NCI-H1436 treated with DMSO at 0.1 percent for 48 hours (cell line): ENCODE results near the gene SCIN.
"Not testable (repeated sequence)": the region's sequence is repeated elsewhere in the genome, so short reads cannot be mapped to it uniquely, and the experiment has no call there.

Experiments used
- DNase-seq: peaks from one replicate; lab custom pipeline; 2025; lab: John Stamatoyannopoulos, UW

The SCIN gene

DNA sequence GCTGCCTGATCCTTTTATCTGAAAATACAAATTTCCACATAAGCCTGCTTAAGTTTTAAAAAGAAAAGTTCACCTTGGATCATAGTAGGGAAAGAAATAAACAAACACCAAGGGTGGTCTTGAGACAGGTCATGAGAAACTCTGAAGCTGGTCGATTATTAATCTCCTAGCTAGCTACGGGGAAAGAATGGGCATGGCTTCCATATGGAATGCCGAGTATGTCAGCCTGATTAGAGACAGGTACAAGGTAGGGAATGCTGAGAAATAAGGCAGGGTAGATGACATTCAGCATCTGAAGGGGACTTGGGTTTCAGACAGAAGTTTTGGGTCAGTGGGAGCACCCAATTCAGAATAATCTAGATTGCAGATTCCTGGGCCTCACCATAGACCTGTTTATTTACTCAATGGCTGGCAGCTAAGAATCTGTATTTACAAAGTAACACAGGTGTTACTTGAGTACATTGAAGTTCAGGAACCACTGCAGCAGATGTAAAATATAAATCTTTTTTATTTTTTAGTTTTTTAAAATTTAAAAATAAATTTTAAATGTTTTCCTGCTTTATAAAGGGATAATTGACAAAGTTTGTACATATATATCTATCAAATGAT is 49.0 kb downstream of the SCIN start:
- DNase-seq: no peak

- no peak for DNase-seq
Measured at GRCh38 chr7:12620371-12620770, 49.9 kb downstream of the SCIN start.

DNA sequence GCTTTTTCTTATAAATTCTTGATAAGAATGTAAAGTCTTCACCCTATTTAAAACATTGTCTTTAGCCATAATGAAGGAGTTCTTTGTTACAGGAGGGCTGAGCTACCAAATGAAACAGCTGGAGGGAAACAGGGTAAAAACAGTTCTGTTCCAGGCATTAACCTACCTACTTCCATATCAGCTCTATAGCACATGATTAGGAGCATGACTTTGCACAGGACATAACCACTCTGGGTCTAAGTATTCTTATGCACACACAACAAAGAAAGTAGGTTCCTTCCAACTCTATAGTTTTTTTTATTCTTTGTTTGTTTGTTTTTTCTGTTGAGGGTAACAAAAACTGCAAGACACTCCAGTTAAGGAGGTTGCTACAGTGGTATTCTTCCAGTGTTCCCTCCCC is 52.7 kb downstream of the SCIN start:
- DNase-seq: no peak

DNA sequence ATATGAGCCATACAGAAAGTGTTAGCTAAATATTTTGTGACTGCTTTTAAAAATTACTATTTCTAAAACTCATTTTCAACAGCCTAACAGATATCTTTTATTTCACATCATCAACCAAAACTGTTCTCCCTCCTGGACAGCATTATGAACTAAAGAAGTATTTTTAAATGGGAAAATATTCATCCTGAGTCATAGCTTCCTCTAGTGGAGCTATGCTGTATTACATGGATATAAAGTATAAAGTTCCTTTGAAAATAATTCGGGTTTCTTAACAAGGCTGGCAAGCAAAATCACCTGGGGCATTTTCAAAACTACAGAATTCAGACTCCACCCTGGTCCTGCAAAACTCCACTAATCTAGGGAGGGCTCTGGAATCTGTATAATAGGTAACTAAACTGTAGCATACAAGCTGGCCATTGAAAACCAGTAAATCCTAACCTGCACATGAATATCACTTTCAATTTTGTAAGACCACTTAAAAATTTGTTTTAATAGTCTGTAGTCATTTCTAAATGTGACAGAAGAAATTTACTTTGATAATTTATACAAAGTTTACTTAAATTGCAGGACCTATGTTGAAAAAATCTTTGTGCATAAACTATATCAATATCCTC is 53.5 kb downstream of the SCIN start:
- DNase-seq: no peak

DNA sequence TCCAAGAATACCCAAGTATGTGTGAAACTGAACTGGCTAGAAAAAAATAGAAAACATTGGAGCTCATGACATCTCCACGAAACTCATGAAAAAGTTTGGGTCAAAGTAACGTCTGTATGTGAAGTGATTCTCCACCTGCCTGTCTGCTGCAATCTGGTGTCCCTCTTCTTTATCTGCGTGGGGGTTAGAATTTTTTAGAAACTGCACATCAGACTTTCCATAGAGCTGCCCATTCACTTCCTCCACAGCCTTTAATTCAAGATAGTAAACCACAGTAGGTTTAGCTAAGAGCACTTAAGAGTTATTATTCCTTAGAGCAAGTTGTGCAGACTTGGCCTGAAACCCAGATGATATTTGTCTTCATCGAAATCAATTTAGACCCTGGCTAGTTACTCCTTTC is 55.3 kb downstream of the SCIN start:
- no peak for DNase-seq

- no peak for DNase-seq
Measured at GRCh38 chr7:12629816-12630512, 59.4 kb downstream of the SCIN start.

GRCh38 chr7:12630513-12630819 is 59.9 kb downstream of the SCIN start:
- DNase-seq: no peak

DNA sequence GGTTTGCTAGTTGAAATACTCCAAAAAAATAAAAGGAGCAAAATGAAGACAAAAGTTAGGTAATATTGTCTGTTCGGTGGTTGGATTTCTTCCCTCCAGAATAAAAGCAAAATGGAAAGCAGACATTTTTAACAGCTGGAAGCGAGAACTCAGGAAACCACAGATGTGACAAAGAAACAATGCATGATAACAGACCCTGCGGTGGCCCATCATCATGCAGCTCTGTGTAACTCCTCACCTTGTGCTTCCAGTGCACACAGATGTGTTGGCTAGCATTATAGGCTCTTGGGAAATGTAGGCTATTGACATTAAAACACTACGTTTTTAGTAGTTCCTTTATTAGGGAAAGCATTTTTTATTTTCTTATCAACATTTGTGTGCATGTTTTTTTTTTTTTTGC is 63.1 kb downstream of the SCIN start:
- DNase-seq: no peak

- no peak for DNase-seq
Measured at GRCh38 chr7:12635830-12636229, 65.3 kb downstream of the SCIN start.

GRCh38 chr7:12637328-12637727 is 66.8 kb downstream of the SCIN start:
- no peak for DNase-seq

DNA sequence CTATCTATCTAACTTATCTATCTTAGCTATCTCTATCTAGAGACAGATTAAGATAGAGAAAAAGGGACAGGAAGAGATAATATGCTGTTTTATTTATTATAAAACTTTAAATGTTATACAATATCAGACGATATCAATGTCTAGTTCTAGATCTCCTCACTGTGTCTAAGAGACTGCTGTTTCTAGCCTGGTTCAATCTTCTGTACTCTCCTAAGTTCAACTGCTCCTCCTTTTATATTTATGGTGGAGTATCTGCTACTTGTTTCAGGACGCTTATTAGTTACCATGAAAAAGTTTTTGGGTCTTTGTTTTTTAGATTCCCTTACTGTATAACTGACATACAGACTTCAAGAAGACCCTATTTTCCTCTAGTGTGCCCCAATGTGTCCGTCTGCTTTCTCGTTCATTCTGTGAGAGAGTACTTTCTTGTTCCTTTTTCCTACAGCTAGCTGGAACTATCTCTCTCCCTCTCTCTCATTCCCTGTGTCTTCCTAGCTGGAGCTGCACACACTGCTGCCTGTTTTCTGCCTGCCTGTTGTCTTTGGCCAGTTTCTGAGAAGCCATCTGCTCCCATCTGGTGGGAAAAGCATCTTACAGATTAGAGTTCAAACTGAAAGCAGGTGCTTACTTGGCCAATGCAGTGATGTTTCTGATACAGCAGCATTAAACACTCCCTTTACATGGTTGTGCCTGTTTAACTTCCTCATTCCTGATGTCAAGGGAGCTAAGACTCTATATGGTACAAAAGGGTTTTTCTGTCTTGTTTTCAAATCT is 67.5 kb downstream of the SCIN start:
- no peak for DNase-seq

DNA sequence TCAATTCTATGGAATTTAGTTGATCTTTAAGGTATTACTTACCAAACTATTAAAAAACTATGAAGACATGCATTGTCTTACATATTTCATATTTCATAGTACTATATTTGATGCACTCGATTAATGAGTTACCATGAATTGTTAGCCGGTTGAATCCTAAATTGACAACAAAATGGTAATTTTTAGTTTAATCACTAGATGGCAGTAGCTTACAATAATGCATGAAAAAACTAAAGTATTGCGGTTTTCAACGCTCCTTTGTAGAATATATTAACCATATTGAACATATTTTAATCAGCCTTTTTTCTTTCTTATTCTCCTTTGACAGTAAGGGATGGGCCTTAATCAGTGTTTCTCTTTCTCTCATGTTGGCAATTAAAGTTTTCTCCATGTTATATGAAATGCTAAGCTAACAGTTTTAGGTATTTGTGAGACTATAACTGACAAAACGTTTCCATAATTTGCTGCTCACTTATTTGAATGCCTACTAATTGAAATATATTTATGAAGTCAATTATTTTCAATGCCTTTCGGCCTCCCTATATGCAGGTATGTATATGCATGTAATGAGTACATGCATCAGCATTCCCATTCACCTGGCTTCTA is 68.4 kb downstream of the SCIN start:
- no peak for DNase-seq

DNA sequence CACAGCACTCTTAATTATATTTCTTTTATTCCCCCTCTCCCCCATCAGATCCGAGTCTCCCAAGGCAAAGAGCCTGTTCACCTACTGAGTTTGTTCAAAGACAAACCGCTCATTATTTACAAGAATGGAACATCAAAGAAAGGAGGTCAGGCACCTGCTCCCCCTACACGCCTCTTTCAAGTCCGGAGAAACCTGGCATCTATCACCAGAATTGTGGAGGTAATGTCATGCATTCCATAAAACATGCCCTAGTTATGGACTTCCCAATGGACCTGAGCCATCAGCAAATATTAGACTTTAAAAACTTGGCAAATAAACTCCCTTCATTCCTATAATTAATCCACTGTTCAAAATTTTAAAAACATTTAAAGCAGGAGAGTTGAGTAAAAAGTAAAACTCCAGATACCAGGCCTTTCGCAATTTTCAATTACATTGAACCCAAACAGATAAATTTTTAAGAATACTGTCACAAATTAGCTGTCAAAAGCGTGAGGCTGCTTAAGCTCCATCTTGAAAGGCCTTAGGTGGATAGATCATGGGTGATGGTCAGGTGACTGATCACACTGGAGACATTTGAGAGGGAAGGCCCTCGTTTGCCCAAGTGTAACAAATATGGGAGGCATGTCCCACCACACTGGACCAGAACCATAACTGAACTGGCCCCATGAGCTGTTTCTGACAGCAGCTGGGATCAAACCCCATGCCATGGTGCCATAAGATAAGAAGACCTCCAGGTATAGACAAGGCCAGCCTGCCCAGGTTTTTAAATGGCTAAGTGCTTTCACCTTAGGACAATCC is 70.0 kb downstream of the SCIN start:
- DNase-seq: no peak

DNA sequence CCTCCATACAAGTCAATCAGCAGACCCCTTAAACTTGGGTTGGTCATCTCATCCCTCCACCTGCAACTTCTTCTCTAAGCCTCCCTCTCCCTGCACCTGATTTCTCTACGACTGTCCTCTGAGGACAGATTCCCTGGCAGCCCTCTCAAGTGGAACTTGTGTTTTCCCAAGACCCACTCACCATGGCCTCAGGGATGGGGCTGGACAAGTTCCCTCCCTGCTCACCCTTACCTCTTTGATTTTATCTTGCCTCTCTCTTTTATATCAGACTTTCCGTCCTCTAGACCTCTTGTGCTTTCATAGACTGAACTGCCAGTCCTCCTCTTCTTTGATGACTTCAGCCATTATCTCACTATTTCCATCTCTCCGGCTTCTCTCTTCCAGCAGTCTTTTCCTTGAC is 70.7 kb downstream of the SCIN start:
- no peak for DNase-seq

- DNase-seq: no peak
Measured at GRCh38 chr7:12642508-12642907, 72.0 kb downstream of the SCIN start.

DNA sequence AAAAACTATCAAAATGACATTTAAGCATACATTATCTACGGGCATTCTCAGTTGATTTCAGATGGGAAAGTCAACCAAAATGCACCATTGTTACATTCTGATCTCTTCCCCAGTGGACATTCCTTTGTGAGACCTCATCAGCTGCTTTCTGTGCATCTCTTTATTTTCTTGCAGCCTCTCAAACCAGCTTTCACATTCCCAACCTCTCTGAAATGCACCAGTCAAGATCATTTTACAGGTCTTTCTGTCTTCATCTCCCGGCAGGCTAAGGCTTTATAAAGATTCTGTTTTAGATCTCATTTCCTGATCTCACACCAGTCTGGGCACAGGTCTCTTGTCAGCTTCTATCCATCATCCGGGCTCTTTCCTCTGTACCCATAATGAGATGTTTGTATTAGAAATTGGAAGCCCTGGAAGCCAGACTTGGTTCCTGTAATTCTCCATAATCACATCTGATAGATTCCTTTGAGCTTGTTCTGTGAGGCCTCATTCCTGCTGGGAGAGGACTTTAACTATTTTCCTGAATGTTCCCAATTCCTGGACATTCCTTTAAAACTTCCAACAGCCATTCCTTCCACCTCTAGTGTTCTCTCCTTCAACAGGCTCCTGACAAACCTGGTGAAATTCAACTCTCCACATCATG is 72.6 kb downstream of the SCIN start:
- no peak for DNase-seq

- no peak for DNase-seq
Measured at GRCh38 chr7:12643644-12644043, 73.1 kb downstream of the SCIN start.

GRCh38 chr7:12645212-12645611 is 74.7 kb downstream of the SCIN start:
- not testable (repeated sequence) for DNase-seq

DNA sequence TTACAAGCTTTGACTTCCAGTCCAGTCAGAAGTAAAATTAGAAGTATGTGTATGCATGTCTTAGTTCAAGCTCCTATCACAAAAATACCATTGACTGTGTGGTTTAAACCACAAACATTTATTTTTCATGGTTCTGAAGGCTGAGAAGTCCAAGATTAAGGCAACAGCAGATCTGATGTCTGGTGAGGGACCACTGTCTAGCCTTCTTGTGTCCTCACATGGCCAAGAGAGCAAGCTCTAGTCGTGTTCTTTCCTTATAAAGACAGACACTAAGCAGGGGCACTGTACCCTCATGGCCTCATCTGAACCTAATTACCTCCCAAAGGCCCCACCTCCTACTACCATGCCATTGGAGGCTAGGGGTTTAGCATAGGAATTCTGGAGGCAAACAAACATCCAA is 75.6 kb downstream of the SCIN start:
- no peak for DNase-seq

- no peak for DNase-seq
Measured at GRCh38 chr7:12647364-12648219, 77.1 kb downstream of the SCIN start.
